GM21737 (cell line): ENCODE data around the gene SLC37A1.

Experiments
- ATAC-seq: cut with Tn5 transposase; IDR thresholded peaks from one replicate; pipeline ENCODE4 v1.9.1; 2021; ENCODE audit warnings: mild to moderate bottlenecking, moderate library complexity; ENCODE audit not compliant: unreplicated experiment

The SLC37A1 gene

DNA sequence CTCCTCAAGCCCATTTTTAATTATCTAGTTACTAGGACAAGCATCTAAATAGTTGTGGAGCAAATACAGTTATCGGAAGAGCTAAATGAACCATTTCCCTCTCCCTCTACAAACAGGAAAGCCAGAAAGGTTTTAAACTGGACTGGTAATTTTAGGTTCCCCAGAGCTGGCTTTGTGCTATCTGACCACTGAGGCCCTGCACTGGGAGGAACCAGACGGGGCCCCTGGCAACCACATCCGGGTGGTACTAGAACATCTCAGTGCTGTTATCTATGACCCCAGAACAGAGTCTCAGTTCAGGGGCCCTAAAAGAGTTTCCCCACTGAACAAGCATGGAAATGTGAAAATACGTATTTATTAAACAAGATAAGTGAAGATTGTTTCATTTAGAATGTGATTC is 9.9 kb upstream of the SLC37A1 start:
- ATAC-seq = no peak

DNA sequence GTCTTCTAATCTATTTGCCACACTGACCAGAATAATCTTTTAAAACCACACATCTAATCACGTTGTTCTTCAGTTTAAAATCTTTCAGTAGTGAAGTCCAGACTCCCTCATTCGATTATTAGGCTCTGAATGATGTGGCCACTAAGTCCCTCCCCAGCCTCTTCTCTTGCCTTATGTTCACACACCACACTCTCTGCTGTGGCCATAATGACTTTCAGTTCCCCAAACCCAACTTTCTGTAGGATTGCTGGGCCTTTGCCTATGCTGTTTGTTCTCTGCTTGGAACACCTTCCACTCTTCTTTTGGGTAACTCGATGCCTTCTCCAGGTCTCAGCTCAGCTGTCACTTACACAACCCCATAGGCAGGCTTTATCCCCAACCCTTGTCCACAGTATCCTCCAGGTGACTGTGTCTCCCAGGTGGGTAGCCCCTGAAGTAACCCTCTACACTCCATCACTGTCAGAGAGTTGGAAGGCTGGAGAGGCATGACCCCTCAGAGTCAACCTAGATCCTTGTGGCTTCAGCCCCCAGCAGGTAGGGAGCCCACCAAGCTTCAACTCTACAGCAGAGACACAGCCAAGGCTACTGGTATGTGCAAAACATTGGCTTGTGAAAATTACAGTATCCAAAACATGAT is 8.4 kb upstream of the SLC37A1 start:
- ATAC-seq = peak; percentile 78

DNA sequence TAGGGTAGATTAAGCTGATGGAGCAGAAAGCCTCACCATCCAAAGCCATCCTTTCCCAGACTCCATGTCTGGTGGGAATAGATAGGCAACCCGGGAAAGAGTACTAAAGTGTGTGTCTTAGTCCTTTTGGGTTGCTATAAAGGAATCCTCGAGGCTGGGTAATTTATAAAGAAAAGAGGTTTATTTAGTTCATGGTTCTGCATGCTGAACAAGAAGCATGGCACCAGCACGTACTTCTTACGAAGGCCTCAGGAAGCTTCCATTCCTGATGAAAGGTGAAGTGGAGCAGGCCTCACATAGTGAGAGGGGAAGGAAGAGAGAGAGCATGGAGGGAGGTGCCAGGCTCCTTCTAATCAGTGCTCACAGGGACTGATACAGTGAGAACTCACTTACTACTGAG is 6.2 kb upstream of the SLC37A1 start:
- ATAC-seq = no peak

DNA sequence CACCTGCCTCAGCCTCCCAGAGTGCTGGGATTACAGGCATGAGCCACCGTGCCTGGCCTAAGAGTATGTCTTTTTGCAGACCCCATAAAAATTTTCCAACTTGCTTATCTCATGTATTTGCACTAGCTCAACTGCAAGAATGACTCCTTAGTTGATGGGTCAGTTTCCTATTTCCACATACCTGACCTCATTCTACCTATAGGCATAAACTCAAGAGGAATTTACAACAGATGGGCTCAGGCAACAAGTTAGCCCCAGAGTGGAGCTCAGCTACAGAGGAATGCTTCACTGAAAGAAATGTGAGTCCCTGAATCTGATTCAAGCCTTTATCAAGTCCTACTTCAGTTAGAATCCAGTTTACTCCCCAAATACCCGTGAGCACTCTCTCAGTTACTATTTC is 5.3 kb upstream of the SLC37A1 start:
- ATAC-seq = no peak

DNA sequence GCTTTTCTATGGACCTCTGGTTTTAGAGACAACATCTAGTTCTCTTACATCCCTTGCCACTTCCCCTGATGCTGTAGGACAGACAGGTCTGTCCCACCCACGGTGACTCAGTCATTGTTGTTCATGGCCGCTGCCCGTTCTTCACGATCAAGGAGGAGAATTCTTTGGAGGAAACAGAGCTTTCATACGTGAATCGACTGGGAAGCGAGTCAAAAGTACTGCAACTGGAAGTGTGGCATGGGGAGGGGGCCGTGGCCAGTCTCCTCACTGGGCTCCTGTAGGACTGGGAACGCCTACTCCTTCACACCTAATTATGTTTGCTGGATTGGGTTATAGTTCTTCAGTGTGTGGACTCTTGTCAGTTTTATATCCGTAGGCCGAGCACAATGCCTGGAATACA is 4.4 kb upstream of the SLC37A1 start:
- ATAC-seq = no peak

DNA sequence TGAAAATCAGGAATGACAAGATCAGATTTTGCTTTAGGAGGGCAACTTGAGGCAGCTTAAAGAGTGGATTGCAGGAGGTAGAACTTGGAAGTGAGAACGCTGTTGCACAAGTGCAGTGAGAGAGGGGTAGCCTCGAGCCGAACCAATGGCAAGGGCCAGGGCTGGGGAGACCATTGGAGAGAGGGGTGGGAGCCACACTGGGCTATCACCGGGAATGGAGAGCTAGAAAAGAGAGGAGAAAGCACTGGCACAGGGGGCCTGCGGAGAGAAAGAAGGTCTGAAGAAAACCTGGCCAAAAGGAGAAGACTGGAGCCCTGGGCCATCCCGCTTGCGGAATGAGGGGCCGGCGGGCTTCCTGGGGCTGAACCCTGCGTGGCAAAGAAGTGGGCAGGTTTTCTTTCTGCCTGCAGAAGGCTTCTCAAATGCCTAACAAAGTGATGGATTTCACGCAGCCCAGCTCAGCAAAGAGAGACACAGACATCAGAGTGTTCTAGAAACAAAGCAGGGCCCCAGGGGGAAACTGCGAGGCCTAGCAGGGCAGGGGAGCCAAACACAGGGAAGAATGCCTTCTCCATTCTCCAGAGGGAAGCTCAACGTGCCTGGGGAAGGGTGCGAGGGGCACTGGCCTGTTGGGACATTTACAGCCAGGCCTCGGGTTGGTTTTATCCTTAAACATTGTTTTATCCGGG is 1.2 kb upstream of the SLC37A1 start:
- no peak for ATAC-seq

DNA sequence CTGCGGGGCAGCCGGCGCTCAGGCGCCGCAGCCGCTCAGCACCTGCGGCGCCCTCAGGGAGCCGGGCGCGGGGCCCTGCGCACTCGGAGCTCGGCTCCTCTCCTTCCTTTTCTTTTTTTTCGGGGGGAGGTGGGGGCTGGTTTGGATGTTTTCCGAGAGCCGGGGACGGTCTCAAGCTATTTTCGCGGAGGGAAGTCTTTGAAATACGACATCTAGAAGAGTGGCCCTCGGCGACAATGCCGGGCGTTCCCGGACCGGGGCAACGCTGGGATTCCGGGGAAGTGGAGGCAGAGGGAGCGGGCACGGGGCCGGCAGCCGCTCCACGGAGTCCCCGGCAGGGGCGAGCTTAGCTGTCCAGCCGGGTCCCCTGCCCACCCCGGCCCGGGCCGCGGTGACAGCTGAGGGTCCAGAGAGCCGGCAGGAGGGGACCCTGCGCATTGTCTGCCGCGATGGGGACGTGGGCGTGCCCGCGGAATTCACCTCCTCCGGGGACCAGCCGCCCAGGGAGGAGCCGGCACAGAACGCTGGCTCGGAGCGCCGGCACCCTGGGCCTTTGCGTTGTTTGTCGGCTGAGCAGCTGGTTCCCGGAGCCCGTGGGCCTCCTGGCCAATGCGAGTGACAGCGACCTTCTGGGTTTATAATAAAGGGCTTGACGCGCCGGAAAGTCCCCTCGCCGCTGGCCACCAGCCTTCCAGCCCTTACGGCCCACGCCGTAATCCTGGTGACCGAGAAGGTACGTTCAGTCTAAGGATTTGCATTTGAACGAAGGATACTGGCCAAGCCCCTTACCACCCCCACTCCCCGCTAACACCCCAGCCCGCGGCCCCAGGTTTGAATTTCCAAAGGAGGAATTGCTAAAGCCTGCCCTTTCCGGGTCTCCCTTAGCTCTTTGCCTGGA is 582 bp downstream of the SLC37A1 start:
- peak; percentile 48 for ATAC-seq

DNA sequence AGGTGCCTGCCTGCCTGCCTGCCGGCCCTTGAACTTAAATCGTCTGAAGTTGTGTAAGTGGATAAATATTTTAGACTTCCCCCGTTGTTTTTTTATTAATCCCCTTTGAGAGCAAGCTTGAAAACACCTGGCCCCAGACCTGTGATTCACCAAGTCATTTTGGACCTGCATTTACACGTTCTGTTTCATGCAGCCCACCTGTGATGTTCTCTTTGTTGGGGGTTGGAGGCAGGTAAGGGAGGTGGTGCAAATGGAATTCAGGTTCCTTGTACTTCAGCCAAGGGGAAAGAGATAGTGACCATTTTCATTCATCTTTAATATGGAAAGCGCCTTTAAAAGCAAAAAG is 1.2 kb downstream of the SLC37A1 start:
- no peak for ATAC-seq

DNA sequence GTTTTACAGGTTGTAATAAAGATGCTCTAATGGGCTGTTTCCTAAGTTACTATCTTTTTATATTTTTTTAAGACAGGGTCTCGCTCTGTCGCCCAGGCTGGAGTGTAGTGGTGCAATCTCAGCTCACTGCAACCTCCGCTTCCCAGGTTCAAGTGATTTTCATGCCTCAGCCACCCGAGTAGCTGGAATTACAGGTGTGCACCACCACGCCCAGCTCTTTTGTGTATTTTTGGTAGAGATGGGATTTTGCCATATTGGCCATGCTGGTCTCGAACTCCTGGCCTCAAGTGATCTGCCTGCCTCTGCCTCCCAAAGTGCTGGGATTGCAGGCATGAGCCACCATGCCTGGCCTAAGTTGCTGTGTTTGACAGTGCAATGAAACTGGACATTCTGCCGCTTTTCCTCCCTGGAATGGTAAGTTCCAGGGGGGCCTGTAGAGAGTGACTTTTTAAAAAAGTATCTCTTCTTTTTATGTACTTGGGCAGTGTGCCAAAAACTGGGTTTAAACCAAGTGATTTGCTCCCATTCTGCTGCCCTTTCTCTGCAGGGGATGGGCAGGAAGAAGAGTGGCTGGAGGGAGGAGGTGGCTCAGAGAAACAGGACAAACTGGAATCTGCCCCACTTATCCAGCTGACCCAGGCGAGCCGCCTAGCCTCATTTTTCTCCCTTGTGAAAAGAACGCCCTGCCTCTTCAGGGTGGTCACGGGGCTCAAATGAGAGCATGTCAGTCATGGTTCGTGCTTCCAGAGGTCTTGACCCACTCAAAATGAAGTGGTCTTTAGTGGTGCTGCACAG is 2.3 kb downstream of the SLC37A1 start:
- ATAC-seq = no peak

DNA sequence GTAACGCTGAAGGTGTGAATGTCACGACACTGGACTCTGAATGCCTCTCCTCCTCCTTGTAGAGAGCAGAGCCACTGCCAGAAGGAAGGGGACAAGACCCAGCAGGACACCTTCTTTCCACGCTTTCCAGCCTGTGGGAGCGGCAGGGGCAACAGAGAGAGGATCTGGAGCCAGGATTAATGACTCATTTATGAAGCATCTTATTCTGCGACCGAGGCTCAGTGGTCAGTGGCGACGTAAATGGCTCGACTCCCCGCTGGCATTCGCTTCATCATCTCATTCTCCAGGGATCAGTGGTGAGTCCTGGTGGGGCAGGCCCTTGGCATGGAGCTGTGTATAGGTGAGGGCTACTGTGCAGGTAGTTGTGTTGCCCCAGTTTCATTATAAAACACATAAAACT is 4.6 kb downstream of the SLC37A1 start:
- no peak for ATAC-seq

DNA sequence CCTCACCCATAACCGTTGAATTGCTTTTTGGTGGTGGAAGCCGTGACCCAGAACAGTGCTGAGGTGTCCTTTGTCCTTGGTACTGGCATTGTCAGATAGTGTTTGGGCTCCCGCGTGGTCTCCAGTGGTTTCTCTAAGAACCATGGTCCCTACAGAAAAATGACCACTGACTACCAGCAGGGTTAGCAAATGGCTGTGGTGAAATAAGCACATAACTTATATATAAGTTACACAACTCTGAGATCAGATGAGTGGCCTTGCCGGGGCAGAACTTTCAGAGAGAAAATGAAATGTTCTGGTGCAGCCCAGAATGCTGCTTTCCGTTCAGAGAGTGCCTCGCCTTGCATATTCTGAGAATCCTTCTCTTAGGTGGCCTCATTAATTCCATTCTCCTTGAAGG is 5.0 kb downstream of the SLC37A1 start:
- no peak for ATAC-seq

DNA sequence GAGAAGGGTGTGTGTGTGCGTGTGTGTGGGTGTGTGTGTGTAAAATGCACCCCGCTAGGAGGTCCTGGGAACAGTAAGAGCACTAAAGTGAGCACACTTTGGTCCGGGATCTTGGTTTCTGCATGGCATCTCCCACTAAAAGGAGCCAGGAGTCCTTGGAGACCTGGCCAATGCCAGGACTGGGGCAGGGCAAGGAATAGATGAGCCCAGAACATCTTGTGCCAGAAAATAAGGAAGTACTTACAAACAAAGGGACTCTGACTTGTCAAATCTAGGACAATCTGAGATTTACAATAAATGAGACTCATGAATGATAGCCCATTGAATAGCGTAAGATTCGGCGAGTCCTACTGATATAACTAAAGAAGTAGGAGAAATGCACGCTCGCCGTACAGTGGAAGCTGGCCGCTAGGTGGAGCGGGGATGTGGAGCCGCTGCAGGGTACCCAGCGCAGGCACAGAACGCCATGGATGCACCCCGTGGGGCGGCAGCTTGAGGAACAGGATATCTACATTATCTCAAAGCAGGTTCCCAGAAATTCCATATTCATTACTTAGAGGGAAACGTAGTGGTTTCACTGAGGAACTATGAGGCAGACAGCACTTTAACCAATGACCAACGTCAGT is 7.1 kb downstream of the SLC37A1 start:
- no peak for ATAC-seq

DNA sequence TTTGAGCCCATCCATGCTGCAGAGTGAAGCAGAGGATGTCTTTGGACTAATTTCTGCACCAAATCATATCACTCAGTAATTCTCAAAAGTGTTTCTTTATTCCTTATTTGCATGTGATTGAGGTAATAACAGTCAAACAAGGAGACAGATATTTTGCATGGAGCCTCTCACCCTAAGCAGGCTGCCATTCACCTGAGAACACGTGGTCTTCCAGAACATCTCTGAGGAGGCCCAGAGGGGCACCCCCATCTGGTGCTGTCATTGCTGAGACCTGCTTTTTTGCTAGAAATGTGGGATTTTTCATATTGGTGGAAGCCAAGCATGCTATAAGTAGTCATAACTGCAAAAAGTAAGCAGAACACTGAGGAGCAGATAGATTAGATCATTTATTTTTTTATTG is 7.7 kb downstream of the SLC37A1 start:
- ATAC-seq = no peak

DNA sequence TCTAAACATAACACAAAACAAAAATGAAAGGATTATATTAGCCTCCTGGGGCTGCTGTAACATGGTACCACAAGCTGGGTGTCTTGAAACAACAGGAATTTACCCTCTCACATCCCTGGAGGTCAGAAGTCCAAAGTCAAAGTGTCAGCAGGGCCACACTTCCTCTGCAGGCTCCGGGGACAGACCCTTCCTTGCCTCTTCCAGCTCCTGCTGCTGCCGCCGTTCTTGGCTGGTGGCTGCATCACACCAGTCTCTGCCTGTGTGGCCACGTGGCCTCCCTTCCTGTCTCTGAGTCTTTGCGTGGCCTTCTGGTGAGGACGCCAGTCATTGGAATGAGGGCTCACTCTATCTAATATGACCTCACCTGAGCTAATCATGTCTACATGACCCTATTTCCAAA is 8.2 kb downstream of the SLC37A1 start:
- no peak for ATAC-seq

DNA sequence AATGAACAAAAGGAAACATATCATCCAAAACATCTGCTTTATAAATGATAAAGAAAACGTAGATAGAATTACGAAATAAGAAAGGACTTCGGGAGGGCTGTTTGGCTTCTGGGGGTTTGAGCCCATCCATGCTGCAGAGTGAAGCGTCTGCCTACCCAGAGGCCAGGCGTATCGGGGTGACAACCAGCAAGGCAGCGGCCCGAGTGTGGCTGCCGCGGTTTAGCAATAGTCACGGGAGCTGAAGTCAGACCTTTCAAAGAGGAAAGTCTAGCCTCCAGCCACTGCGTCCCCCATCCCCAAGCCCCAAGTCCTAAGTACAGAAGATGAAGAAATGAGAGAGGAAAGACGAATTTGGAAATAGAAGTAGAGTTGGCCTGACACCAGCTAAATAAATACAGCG is 8.6 kb downstream of the SLC37A1 start:
- ATAC-seq = no peak

DNA sequence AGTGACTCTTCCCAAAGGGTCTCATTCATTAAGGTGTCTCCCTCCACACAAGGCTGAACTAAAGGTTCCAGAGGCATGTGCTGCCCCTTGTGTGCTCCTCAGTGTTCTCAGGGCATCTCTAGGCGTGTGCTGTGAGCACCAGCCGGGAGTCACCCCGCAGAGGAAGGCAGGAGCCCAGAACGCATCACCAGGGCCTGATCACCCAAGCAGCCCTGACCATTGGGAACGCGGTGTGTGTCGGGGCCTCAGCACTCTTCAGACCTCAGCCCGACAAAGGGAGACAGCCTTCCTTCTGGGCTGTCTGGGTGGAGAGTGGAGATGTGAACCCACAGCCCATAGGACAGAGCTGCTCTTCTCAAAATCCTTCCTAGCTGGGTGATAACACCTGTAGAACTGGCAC is 9.1 kb downstream of the SLC37A1 start:
- ATAC-seq = no peak

DNA sequence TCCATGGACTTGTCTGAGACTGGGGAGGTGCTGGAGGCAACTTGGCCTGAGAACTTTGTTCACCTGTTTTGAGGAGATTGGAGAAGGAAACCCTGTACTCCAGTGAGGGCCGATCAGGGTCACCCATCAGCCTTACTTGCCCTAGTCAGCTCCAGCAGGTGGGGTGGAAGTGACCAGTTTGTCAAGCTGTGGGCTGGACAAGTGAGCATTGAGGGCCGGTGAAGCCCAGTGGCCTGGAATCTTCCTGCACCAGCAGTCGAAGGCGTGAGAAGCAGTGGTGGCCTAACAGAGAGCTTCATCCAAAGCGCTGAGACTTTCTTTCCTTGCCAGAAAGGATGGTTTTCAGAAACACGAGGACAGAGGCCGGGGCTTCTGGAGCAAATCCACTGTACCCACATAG is 9.6 kb downstream of the SLC37A1 start:
- ATAC-seq = no peak

DNA sequence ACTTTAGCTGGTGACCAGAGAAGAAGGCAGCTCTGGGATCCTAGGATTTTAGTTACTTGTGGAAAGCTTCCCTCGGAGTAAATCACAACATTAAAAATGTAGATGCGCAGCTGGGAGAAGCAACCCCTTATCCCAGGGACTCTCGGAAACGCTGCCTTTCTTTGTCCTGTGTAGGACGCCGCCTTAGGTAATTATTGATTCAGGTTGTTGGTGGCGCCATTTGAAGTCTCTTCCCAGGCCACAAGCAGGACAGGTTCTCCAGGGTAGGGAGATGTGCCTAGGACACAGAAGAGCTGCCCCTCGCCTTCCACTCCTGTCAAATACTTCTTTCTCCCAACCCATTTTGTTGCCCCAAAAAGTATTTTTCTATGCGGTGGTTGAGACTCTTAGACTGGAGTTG is 10.3 kb downstream of the SLC37A1 start:
- ATAC-seq = no peak

DNA sequence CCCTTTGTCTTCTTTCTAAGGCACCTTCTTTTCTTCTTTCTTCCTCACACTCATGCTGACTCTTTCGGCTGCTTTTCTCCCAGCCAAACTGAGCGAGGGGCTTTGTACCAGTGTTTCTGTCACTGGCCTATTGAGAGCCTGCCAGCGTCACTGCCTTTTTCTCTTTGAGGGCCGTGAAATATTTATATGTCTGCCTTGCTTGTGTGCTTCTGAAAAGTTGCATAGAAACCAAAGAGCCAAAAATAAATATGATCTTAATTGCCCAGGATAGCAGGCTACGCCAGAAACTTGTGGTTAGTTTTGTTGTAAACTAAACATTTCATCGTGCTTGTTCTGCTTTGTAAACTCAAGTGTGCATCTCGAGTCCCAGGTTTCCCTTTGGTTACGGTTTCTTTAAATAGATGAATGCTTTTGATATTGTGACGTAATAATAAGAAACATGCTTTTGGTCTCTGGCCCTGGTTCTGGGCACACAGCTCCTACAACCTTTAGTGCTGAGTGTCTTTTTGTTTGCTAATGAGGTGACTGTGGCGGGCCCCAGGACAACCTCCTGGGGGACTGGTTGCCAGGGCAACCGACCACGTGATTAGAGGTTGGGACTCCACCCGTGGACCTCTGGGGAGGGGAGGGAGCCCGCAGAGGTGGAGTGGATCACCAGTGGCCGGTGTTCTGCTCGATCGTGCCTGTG is 10.8 kb downstream of the SLC37A1 start:
- peak; percentile 62 for ATAC-seq

DNA sequence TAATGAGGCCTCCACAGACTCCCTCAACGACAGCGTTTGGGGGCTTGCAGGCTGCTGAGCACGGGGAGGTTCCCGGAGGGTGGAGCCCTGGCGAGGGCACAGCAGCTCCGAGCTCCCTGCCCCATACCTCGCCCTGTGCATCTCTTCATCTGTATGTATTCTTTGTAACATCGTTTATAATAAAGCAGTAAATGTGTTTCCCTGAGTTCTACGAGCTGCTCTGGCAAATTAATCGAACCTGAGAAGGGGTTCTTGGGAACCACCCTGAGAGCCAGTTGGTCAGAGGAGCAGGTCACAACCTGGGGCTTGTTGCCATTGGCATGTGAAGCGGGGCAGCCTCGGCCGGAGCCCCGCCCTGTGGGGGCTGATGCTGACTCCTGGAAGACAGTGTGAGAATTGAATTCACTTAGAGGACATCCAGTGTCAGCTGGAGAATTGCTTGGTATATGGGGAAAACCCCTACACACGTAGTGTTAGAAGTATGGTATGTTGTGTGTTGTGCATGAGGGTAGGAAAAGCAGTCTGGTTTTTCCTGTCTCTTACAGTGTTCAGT is 11.5 kb downstream of the SLC37A1 start:
- ATAC-seq = peak; percentile 19
